K562 (cell line): Measurements from ENCODE around the gene PEX7. TPM values are rescaled to one million over a fixed set of nuclear protein-coding genes. Genes with fewer than 3 reads are reported as not detected.

Source experiments
- ATAC-seq: fragments of 200-7000 bp; cut with Tn5 transposase; 3 replicates; pipeline ENCODE4 v1.9.1; 2020; ENCODE audit warnings: moderate library complexity
- BruUV-seq: library from RNA; stranded (reverse); fragments of 400-500 nt; replicated peaks from 2 replicates; lab custom pipeline; 2021; lab: Mats Ljungman, UMichigan
- CTCF ChIA-PET: fragments of 300-600 bp; formaldehyde crosslinking; extraction: SDS; loops from one replicate; lab custom pipeline; 2021; ENCODE audit warnings: low intra/inter-chr PET ratio; lab: Yijun Ruan, JAX
- POLR2A ChIA-PET: fragments of 300-600, 350-650 bp; sonication (Branson Sonifier 250); formaldehyde crosslinking; extraction: SDS; loops from one replicate; lab custom pipeline; 2021; ENCODE audit warnings: antibody characterized with exemption, inconsistent platforms; lab: Yijun Ruan, JAX
- DNase-seq, 4 experiments: peaks; one replicate each; pipeline versions ENCODE4 v3.0.0 to v3.0.0-alpha.2; 2011 to 2018; ENCODE audit warnings: low spot score in 3 of 4, mixed read lengths in 3 of 4; ENCODE audit errors: extremely low read depth in 1 of 4
- FAIRE-seq: peaks from 2 replicates; lab custom pipeline; 2011; peaks lifted over from hg19 to GRCh38; lab: Jason Lieb, UNC
- H2AFZ ChIP-seq: 2 replicates; pipeline ENCODE4 v1.6.0; 2011; ENCODE audit warnings: low read depth, low read length, control low read depth, inconsistent platforms
- H3K27ac ChIP-seq: fragments of 200-600 bp; 3 replicates; pipeline ENCODE4 v1.8.0; 2011; ENCODE audit warnings: low read depth, mild to moderate bottlenecking, control low read depth, inconsistent platforms, low read length, moderate library complexity, mixed read lengths; ENCODE audit errors: extremely low read depth
- H3K27me3 ChIP-seq, 2 experiments: fragments of 300-600 bp in 1 of 2; 2 replicates in 1 of 2; 3 replicates in 1 of 2; pipeline versions ENCODE4 v1.6.0 to v1.8.0; 2011; ENCODE audit warnings: inconsistent platforms in 2 of 2, low read length in 2 of 2, mild to moderate bottlenecking in 1 of 2, mixed read lengths in 1 of 2, moderate library complexity in 1 of 2; ENCODE audit not compliant: control insufficient read depth in 2 of 2, insufficient read depth in 2 of 2
- H3K36me3 ChIP-seq: fragments of 300-600 bp; 3 replicates; pipeline ENCODE4 v1.8.0; 2011; ENCODE audit warnings: mild to moderate bottlenecking, low read length, inconsistent platforms; ENCODE audit not compliant: control insufficient read depth, insufficient read depth
- H3K4me1 ChIP-seq, 2 experiments: fragments of 200-600 bp in 1 of 2; replicated peaks in 1 of 2; 2 replicates in 1 of 2; 3 replicates in 1 of 2; pipeline versions ENCODE4 v1.5.1 to v1.8.0; 2011; ENCODE audit warnings: inconsistent platforms in 2 of 2, low read length in 2 of 2, mild to moderate bottlenecking in 1 of 2, mixed read lengths in 1 of 2, moderate library complexity in 1 of 2; ENCODE audit not compliant: control insufficient read depth in 2 of 2, insufficient read depth in 2 of 2
- H3K4me2 ChIP-seq: 2 replicates; pipeline ENCODE4 v1.6.1; 2011; ENCODE audit warnings: low read length, control low read depth, inconsistent platforms, mixed read lengths; ENCODE audit not compliant: insufficient read depth
- H3K4me3 ChIP-seq: fragments of 200-600 bp; sonication (generic), shearing (Covaris generic); 2 replicates; pipeline ENCODE4 v1.5.1; 2016; ENCODE audit warnings: control low read depth, inconsistent platforms
- H3K79me2 ChIP-seq: fragments of 200-600 bp; 3 replicates; pipeline ENCODE4 v1.8.0; 2011; ENCODE audit warnings: low read length, inconsistent platforms; ENCODE audit not compliant: control insufficient read depth, insufficient read depth
- H3K9ac ChIP-seq, 2 experiments: 2 replicates each; pipeline versions ENCODE4 v1.6.0 to v1.6.1; 2011; ENCODE audit warnings: low read depth in 2 of 2, low read length in 2 of 2, control low read depth in 1 of 2, inconsistent platforms in 1 of 2, mild to moderate bottlenecking in 1 of 2, mixed read lengths in 1 of 2; ENCODE audit not compliant: insufficient read depth in 1 of 2
- H3K9me1 ChIP-seq: one replicate; pipeline ENCODE4 v1.6.0; 2011; ENCODE audit warnings: inconsistent platforms, mild to moderate bottlenecking, low read length, moderate library complexity; ENCODE audit not compliant: control insufficient read depth, insufficient read depth
- H3K9me3 ChIP-seq: replicated peaks from 2 replicates; pipeline ENCODE4 v1.5.1; 2011; ENCODE audit warnings: low read depth, low read length, inconsistent platforms; ENCODE audit not compliant: control insufficient read depth, insufficient read depth
- H4K20me1 ChIP-seq: replicated peaks from 2 replicates; pipeline ENCODE4 v1.6.1; 2011; ENCODE audit warnings: low read length, inconsistent platforms, mixed read lengths; ENCODE audit not compliant: control insufficient read depth, insufficient read depth
- CCNT2 ChIP-seq: IDR thresholded peaks from 2 replicates; pipeline ENCODE4 v1.6.1; 2011; ENCODE audit warnings: borderline replicate concordance, low read depth, mild to moderate bottlenecking, moderate library complexity, mixed read lengths, low read length; ENCODE audit not compliant: insufficient read length; ENCODE audit errors: extremely low read depth
- FOXA3 ChIP-seq, 2 experiments: fragments of 450-650 bp in 1 of 2; sonication (generic) in 1 of 2; formaldehyde crosslinking; IDR thresholded peaks in 1 of 2; conservative IDR thresholded peaks in 1 of 2; 2 replicates each; pipeline versions ENCODE4 v1.4.0 to v1.8.0; 2020 to 2022; ENCODE audit warnings: mild to moderate bottlenecking in 2 of 2, missing genetic modification reagents in 1 of 2
- MTA1 ChIP-seq: fragments of 450-650 bp; IDR thresholded peaks from 2 replicates; pipeline ENCODE4 v1.6.1; 2017; ENCODE audit warnings: borderline replicate concordance
- NEUROD1 ChIP-seq: fragments of 150-350 bp; IDR thresholded peaks from 2 replicates; pipeline ENCODE4 v1.6.1; 2014; ENCODE audit warnings: borderline replicate concordance, low read length, low read depth; ENCODE audit not compliant: partially characterized antibody
- ZBTB1 ChIP-seq: sonication (generic); formaldehyde crosslinking; IDR thresholded peaks from 2 replicates; pipeline ENCODE4 v1.8.1; 2023; ENCODE audit warnings: missing genetic modification reagents, low read depth, mild to moderate bottlenecking, borderline replicate concordance
- ZNF384 ChIP-seq: IDR thresholded peaks from 2 replicates; pipeline ENCODE4 v1.6.1; 2012; ENCODE audit warnings: low read depth, low read length, improper control_type of control experiment
- WGBS: fragments of 100-300 bp; shearing (Covaris generic); methylation state at CpG from one replicate; pipeline ENCODE4 v1.1.6; 2016; ENCODE audit warnings: low coverage, mixed read lengths; ENCODE audit not compliant: insufficient coverage; ENCODE audit errors: missing lambda C conversion rate; 5-methylcytosine and 5-hydroxymethylcytosine counted together
- in situ Hi-C: fragments of 300-500 bp; cut with MboI; formaldehyde crosslinking; loops from 4 replicates; pipeline ENCODE4 v1.15.0; 2018; ENCODE audit warnings: inconsistent platforms, mixed read lengths
- intact Hi-C: fragments of 100-400 bp; cut with micrococcal nuclease; formaldehyde crosslinking; loops from 2 replicates; pipeline ENCODE4 v1.14.2; 2022
- polyA plus RNA-seq, 8 experiments: library from polyadenylated mRNA; depleted of rRNA in 4 of 8; stranded (reverse) in 5 of 8; unstranded in 3 of 8; fragments of >200 nt; fragmentation: Nextera tagmentation in 2 of 8; fragmentation: Illumina TruSeq in 1 of 8; extraction: Ambion mirVana in 2 of 8; extraction: Trizol in 1 of 8; gene quantifications; 2 replicates each; pipeline versions ENCODE4 v1.2.1 to v1.2.3, GENCODE V29; 2011 to 2014; ENCODE audit warnings: inconsistent platforms in 1 of 8, missing spikeins in 1 of 8
- total RNA-seq, 7 experiments: library from RNA; depleted of rRNA in 6 of 7; stranded (reverse); fragments of >200 nt in 6 of 7; fragmentation: Illumina TruSeq in 2 of 7; extraction: Trizol in 2 of 7; gene quantifications; 2 replicates each; pipeline versions ENCODE4 v1.2.1 to v1.2.3, GENCODE V29; 2011 to 2021; ENCODE audit warnings: low replicate concordance in 1 of 7
- TF ChIP-seq, protein P1 (sequence below): sonication (generic); formaldehyde crosslinking; IDR thresholded peaks from 2 replicates; pipeline ENCODE4 v1.8.1; 2022; ENCODE audit warnings: missing genetic modification reagents
- TF ChIP-seq, protein P2 (sequence below): fragments of 450-650 bp; formaldehyde crosslinking; IDR thresholded peaks from 2 replicates; pipeline ENCODE4 v1.4.0; 2020; ENCODE audit warnings: mild to moderate bottlenecking, moderate library complexity
- TF ChIP-seq, protein P3 (sequence below): sonication (generic); IDR thresholded peaks from 2 replicates; pipeline ENCODE4 v1.6.1; 2016

The PEX7 gene
- total and polyA plus RNA-seq, 9 of the 15 experiments (the other 6 are each of a cell fraction or from before 2014, with no cell fraction given) = 1.6 to 12.9 (median 9.1) TPM

DNA sequence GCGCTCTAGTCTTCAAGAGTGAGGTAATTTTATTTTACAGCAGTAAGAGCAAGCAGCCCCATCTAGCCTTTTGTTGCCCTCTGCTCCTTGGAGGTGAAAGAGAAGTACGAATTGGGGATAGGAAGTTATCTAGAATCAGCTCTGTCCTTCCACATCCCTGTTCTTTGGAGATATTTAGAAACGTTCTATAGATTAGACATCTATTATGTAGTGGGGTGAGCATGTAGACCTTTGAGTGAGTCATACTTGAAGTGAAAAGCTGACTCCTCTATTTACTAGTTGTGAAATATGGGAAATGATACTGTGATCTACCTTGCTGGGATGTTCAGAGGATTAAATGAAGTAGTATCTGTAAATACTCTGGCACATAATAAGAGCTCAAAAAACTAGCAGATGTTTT lies 63.7 kb downstream of the PEX7 start (continued):
- TF ChIP-seq, protein P1, sequence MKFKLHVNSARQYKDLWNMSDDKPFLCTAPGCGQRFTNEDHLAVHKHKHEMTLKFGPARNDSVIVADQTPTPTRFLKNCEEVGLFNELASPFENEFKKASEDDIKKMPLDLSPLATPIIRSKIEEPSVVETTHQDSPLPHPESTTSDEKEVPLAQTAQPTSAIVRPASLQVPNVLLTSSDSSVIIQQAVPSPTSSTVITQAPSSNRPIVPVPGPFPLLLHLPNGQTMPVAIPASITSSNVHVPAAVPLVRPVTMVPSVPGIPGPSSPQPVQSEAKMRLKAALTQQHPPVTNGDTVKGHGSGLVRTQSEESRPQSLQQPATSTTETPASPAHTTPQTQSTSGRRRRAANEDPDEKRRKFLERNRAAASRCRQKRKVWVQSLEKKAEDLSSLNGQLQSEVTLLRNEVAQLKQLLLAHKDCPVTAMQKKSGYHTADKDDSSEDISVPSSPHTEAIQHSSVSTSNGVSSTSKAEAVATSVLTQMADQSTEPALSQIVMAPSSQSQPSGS (CRISPR knock-in tag) = no peak
- TF ChIP-seq ZNF384 = no peak
- TF ChIP-seq, protein P2, sequence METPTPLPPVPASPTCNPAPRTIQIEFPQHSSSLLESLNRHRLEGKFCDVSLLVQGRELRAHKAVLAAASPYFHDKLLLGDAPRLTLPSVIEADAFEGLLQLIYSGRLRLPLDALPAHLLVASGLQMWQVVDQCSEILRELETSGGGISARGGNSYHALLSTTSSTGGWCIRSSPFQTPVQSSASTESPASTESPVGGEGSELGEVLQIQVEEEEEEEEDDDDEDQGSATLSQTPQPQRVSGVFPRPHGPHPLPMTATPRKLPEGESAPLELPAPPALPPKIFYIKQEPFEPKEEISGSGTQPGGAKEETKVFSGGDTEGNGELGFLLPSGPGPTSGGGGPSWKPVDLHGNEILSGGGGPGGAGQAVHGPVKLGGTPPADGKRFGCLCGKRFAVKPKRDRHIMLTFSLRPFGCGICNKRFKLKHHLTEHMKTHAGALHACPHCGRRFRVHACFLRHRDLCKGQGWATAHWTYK (CRISPR knock-in tag) = no peak
- TF ChIP-seq, all 486 proteins: peak for 19

DNA sequence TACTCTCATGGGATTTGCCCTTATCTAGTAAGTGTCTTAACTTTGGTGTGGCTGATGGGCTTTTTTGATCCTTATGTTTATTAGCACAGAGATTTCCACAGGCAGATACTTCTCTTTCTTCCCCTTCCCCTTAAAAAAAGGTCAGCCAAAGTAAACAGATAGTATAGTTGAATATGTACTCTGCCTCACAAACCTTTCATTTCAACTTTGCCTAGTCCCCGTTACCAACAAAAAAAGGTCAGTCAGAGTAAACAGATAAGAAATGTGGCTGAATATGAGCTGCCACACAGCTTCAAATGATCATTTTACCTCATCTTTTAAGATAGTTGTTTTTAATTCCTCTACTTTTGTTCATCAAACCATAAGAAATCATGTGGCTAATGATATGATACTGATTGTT lies 65.6 kb downstream of the PEX7 start:
- peaks cover 0 to 8% of the 10 kb centered on the region in 2 experiments; a peak in 2 of 5 replicates for H3K4me1 ChIP-seq
- H3K4me2 ChIP-seq = no peak overlapping the region
- no TSS peak for BruUV-seq
- H2AFZ ChIP-seq = no peak overlapping the region
- no peak for FAIRE-seq
- no peaks in the 10 kb centered on the region for H3K36me3 ChIP-seq
- ChIA-PET CTCF (no interaction called here), POLR2A (interaction anchor here (1.1 kb wide), 1 partner anchor 23 kb away, joined by 3 read pairs; no protein-coding TSS in a partner anchor)
- H3K9ac ChIP-seq = no peak overlapping the region
- in situ Hi-C loops = no loop called here
- no peaks in the 10 kb centered on the region for H3K9me3 ChIP-seq
- no peak for ATAC-seq
- no peaks in the 10 kb centered on the region for H4K20me1 ChIP-seq
- H3K4me3 ChIP-seq = no peak overlapping the region
- H3K27me3 ChIP-seq = no peaks in the 10 kb centered on the region
- H3K79me2 ChIP-seq = no peaks in the 10 kb centered on the region
- WGBS = 0% methylated on average over 1 of the region's 1 CpG
- TF ChIP-seq, protein P3, sequence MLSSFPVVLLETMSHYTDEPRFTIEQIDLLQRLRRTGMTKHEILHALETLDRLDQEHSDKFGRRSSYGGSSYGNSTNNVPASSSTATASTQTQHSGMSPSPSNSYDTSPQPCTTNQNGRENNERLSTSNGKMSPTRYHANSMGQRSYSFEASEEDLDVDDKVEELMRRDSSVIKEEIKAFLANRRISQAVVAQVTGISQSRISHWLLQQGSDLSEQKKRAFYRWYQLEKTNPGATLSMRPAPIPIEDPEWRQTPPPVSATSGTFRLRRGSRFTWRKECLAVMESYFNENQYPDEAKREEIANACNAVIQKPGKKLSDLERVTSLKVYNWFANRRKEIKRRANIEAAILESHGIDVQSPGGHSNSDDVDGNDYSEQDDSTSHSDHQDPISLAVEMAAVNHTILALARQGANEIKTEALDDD = 0 out of 2 replicates have a peak, but pooled peaks have one; percentile 40
- TF ChIP-seq FOXA3 (CRISPR knock-in tag; conservative IDR thresholded peaks at IDR 0.05 in 1 of 2, IDR thresholded peaks at IDR 0.05 in 1 of 2) (peak in 1 of 2 experiments; percentile 52; a peak in 2 of 4 replicates), MTA1 (no peak), ZBTB1 (CRISPR knock-in tag) (no peak), NEUROD1 (no peak), CCNT2 (peak; percentile 24)
- intact Hi-C loops = no loop called here
- no peak overlapping the region for H3K27ac ChIP-seq
- no peaks in the 10 kb centered on the region for H3K9me1 ChIP-seq
- no peak for DNase-seq
